HG03439 (cell line): Measurements from ENCODE around the gene AGL.
"Not testable (repeated sequence)": the region's sequence is repeated elsewhere in the genome, so short reads cannot be mapped to it uniquely, and the experiment has no call there.

ENCODE experiments used
- ATAC-seq: cut with Tn5 transposase; IDR thresholded peaks from one replicate; pipeline ENCODE4 v1.9.1; 2021; ENCODE audit warnings: mild to moderate bottlenecking, moderate library complexity; ENCODE audit not compliant: unreplicated experiment

AGL gene

GRCh38 chr1:99850459-99851291 lies 514 bp downstream of the AGL start:
- ATAC-seq = no peak

- ATAC-seq = no peak
Measured at GRCh38 chr1:99851850-99852454, 1.8 kb downstream of the AGL start.

- ATAC-seq = no peak
Measured at GRCh38 chr1:99852648-99853047, 2.5 kb downstream of the AGL start.

GRCh38 chr1:99855914-99856450 lies 5.8 kb downstream of the AGL start:
- ATAC-seq = no peak

GRCh38 chr1:99857041-99857440 lies 6.9 kb downstream of the AGL start:
- not testable (repeated sequence) for ATAC-seq

GRCh38 chr1:99858286-99858685 lies 8.1 kb downstream of the AGL start:
- ATAC-seq = no peak

- ATAC-seq = no peak
Measured at GRCh38 chr1:99858881-99859280, 8.7 kb downstream of the AGL start.

GRCh38 chr1:99860703-99861102 lies 10.5 kb downstream of the AGL start:
- no peak for ATAC-seq

GRCh38 chr1:99867682-99868081 lies 17.5 kb downstream of the AGL start:
- ATAC-seq = no peak

GRCh38 chr1:99869304-99869703 lies 19.1 kb downstream of the AGL start:
- no peak for ATAC-seq

- ATAC-seq = no peak
Measured at GRCh38 chr1:99869723-99870122, 19.6 kb downstream of the AGL start.

GRCh38 chr1:99872063-99872462 lies 21.9 kb downstream of the AGL start:
- no peak for ATAC-seq

- no peak for ATAC-seq
Measured at GRCh38 chr1:99877568-99877967, 27.4 kb downstream of the AGL start.

GRCh38 chr1:99886179-99886578 lies 36.0 kb downstream of the AGL start:
- ATAC-seq = no peak

- no peak for ATAC-seq
Measured at GRCh38 chr1:99886841-99887240, 36.7 kb downstream of the AGL start.

- no peak for ATAC-seq
Measured at GRCh38 chr1:99887890-99888289, 37.7 kb downstream of the AGL start.

- no peak for ATAC-seq
Measured at GRCh38 chr1:99891997-99892396, 41.8 kb downstream of the AGL start.

GRCh38 chr1:99903278-99903677 lies 53.1 kb downstream of the AGL start:
- not testable (repeated sequence) for ATAC-seq

- ATAC-seq = no peak
Measured at GRCh38 chr1:99906535-99906934, 56.4 kb downstream of the AGL start.

GRCh38 chr1:99917214-99917613 lies 67.1 kb downstream of the AGL start:
- ATAC-seq = no peak

GRCh38 chr1:99919220-99919619 lies 69.1 kb downstream of the AGL start:
- ATAC-seq = no peak

GRCh38 chr1:99934801-99935200 lies 84.6 kb downstream of the AGL start:
- no peak for ATAC-seq
